H9 (cell line): ENCODE results near the gene AGAP3. TPM values are rescaled to one million over a fixed set of nuclear protein-coding genes. Genes with fewer than 3 reads are reported as not detected.

Experiments
- DNase-seq: peaks from one replicate; pipeline ENCODE4 v3.0.0-alpha.2; 2017
- H2AFZ ChIP-seq: one replicate; pipeline ENCODE4 v1.6.1; 2013; ENCODE audit warnings: mild to moderate bottlenecking, low read length, control low read depth, moderate library complexity
- H2AK5ac ChIP-seq: 2 replicates; pipeline ENCODE4 v1.6.1; 2013; ENCODE audit warnings: low read length, control low read depth, mixed read lengths; ENCODE audit not compliant: insufficient read length
- H2BK120ac ChIP-seq: one replicate; pipeline ENCODE4 v1.6.1; 2013; ENCODE audit warnings: low read depth, mild to moderate bottlenecking, low read length, control low read depth, inconsistent platforms; ENCODE audit not compliant: poor library complexity, severe bottlenecking
- H2BK12ac ChIP-seq: 2 replicates; pipeline ENCODE4 v1.6.1; 2013; ENCODE audit warnings: low read length, control low read depth, mixed read lengths, low read depth; ENCODE audit not compliant: insufficient read length
- H2BK15ac ChIP-seq: 2 replicates; pipeline ENCODE4 v1.6.1; 2013; ENCODE audit warnings: low read depth, low read length, control low read depth
- H2BK20ac ChIP-seq: one replicate; pipeline ENCODE4 v1.6.1; 2013; ENCODE audit warnings: low read depth, mild to moderate bottlenecking, low read length, control low read depth, inconsistent platforms; ENCODE audit not compliant: poor library complexity, severe bottlenecking
- H2BK5ac ChIP-seq: 2 replicates; pipeline ENCODE4 v1.6.1; 2013; ENCODE audit warnings: low read length, control low read depth, mixed read lengths; ENCODE audit not compliant: insufficient read length
- H3K14ac ChIP-seq: 2 replicates; pipeline ENCODE4 v1.6.1; 2013; ENCODE audit warnings: low read length, control low read depth; ENCODE audit not compliant: insufficient read depth
- H3K18ac ChIP-seq: 2 replicates; pipeline ENCODE4 v1.6.1; 2013; ENCODE audit warnings: low read depth, mild to moderate bottlenecking, mixed read lengths, low read length, control low read depth; ENCODE audit not compliant: insufficient read length
- H3K23ac ChIP-seq: 2 replicates; pipeline ENCODE4 v1.6.1; 2013; ENCODE audit warnings: low read length, control low read depth, mixed read lengths, low read depth; ENCODE audit not compliant: insufficient read length
- H3K23me2 ChIP-seq: 2 replicates; pipeline ENCODE4 v1.6.1; 2013; ENCODE audit warnings: low read depth, mild to moderate bottlenecking, mixed read lengths, low read length, control low read depth; ENCODE audit not compliant: insufficient read length, poor library complexity, severe bottlenecking
- H3K27ac ChIP-seq: 2 replicates; pipeline ENCODE4 v1.5.1; 2013; ENCODE audit warnings: low read length, control low read depth, mixed read lengths, low read depth; ENCODE audit not compliant: insufficient read length
- H3K27me3 ChIP-seq: 2 replicates; pipeline ENCODE4 v1.6.1; 2013; ENCODE audit warnings: low read length, control low read depth, inconsistent platforms; ENCODE audit not compliant: insufficient read depth
- H3K4ac ChIP-seq: 2 replicates; pipeline ENCODE4 v1.6.1; 2013; ENCODE audit warnings: low read depth, mild to moderate bottlenecking, control low read depth, inconsistent platforms, low read length, moderate library complexity
- H3K4me1 ChIP-seq: 2 replicates; pipeline ENCODE4 v1.6.1; 2013; ENCODE audit warnings: low read length, control low read depth, inconsistent platforms; ENCODE audit not compliant: insufficient read depth
- H3K4me2 ChIP-seq: 2 replicates; pipeline ENCODE4 v1.6.1; 2013; ENCODE audit warnings: low read length, control low read depth, mixed read lengths; ENCODE audit not compliant: insufficient read length, insufficient read depth
- H3K56ac ChIP-seq: 2 replicates; pipeline ENCODE4 v1.6.1; 2013; ENCODE audit warnings: low read depth, mild to moderate bottlenecking, mixed read lengths, low read length, control low read depth; ENCODE audit not compliant: insufficient read length
- H3K79me1 ChIP-seq: 2 replicates; pipeline ENCODE4 v1.6.1; 2013; ENCODE audit warnings: low read depth, mild to moderate bottlenecking, moderate library complexity, low read length, control low read depth, inconsistent platforms; ENCODE audit not compliant: insufficient read depth, poor library complexity, severe bottlenecking
- H3K79me2 ChIP-seq: 2 replicates; pipeline ENCODE4 v1.6.1; 2013; ENCODE audit warnings: low read length, control low read depth, inconsistent platforms; ENCODE audit not compliant: insufficient read depth
- H3K9ac ChIP-seq: 2 replicates; pipeline ENCODE4 v1.6.1; 2013; ENCODE audit warnings: low read length, control low read depth, mixed read lengths; ENCODE audit not compliant: insufficient read length; ENCODE audit errors: extremely low read depth
- H3K9me3 ChIP-seq: one replicate; pipeline ENCODE4 v1.6.1; 2013; ENCODE audit warnings: low read depth, low read length, inconsistent platforms; ENCODE audit not compliant: control insufficient read depth
- H3T11ph ChIP-seq: one replicate; pipeline ENCODE4 v1.6.1; 2013; ENCODE audit warnings: mild to moderate bottlenecking, low read length, control low read depth, inconsistent platforms
- H4K20me1 ChIP-seq: one replicate; pipeline ENCODE4 v1.6.1; 2013; ENCODE audit not compliant: control insufficient read depth, insufficient read length, insufficient read depth
- H4K5ac ChIP-seq: 2 replicates; pipeline ENCODE4 v1.6.1; 2013; ENCODE audit warnings: low read depth, mild to moderate bottlenecking, mixed read lengths, low read length, control low read depth; ENCODE audit not compliant: insufficient read length
- H4K8ac ChIP-seq: replicated peaks from 2 replicates; pipeline ENCODE4 v1.6.1; 2013; ENCODE audit warnings: low read length, control low read depth, mixed read lengths, low read depth; ENCODE audit not compliant: insufficient read length
- H4K91ac ChIP-seq: 2 replicates; pipeline ENCODE4 v1.6.1; 2013; ENCODE audit warnings: low read depth, mild to moderate bottlenecking, moderate library complexity, mixed read lengths, low read length, control low read depth; ENCODE audit not compliant: insufficient read length
- H3K27ac Mint-ChIP-seq, 3 experiments: 2 replicates in 2 of 3; 3 replicates in 1 of 3; pipeline ENCODE4 v1.8.0; 2020 to 2021; ENCODE audit warnings: mixed read lengths in 3 of 3, mild to moderate bottlenecking in 1 of 3, moderate library complexity in 1 of 3
- H3K27me3 Mint-ChIP-seq: 2 replicates; pipeline ENCODE4 v1.8.0; 2021; ENCODE audit warnings: low read depth, mild to moderate bottlenecking, moderate library complexity, mixed read lengths
- H3K36me3 Mint-ChIP-seq, 3 experiments: 2 replicates in 2 of 3; 3 replicates in 1 of 3; pipeline ENCODE4 v1.8.0; 2020 to 2021; ENCODE audit warnings: low read depth in 3 of 3, mixed read lengths in 3 of 3; ENCODE audit not compliant: insufficient read depth in 1 of 3
- H3K4me1 Mint-ChIP-seq, 2 experiments: 2 replicates each; pipeline ENCODE4 v1.8.0; 2020; ENCODE audit warnings: mixed read lengths in 2 of 2
- H3K4me3 Mint-ChIP-seq, 2 experiments: 2 replicates in 1 of 2; 3 replicates in 1 of 2; pipeline ENCODE4 v1.8.0; 2020 to 2021; ENCODE audit warnings: mild to moderate bottlenecking in 2 of 2, mixed read lengths in 2 of 2, moderate library complexity in 1 of 2
- H3K9me3 Mint-ChIP-seq, 2 experiments: 2 replicates in 1 of 2; 3 replicates in 1 of 2; pipeline ENCODE4 v1.8.0; 2020; ENCODE audit warnings: mild to moderate bottlenecking in 2 of 2, mixed read lengths in 2 of 2, moderate library complexity in 1 of 2
- CTCF ChIP-seq: fragments of 200-600 bp; sonication (generic); conservative IDR thresholded peaks from 3 replicates; pipeline ENCODE4 v1.8.0; 2021; ENCODE audit warnings: antibody characterized with exemption, mild to moderate bottlenecking
- WGBS: extraction: QIAGEN DNeasy Blood & Tissue Kit; methylation state at CpG from one replicate; pipeline ENCODE4 v1.1.7; 2013; ENCODE audit warnings: missing lambda C conversion rate, low lambda C conversion rate, mixed read lengths; ENCODE audit not compliant: insufficient read length; ENCODE audit errors: extremely low coverage; 5-methylcytosine and 5-hydroxymethylcytosine counted together
- total RNA-seq: library from RNA; stranded (reverse); gene quantifications from 2 replicates; pipeline ENCODE4 v1.2.1, GENCODE V29; 2021

Gene AGAP3
- total RNA-seq, 1 experiment from 2014 or later = 97.7 TPM

GRCh38 chr7:151157645-151158329, 71.5 kb downstream of the AGAP3 start:
- H3T11ph ChIP-seq = no peak overlapping the region

More at GRCh38 chr7:151157645-151158329, 71.5 kb downstream of the AGAP3 start:
- Histone ChIP-seq H3K27me3 (no peaks in the 10 kb centered on the region; the same call in 1 of the 2 replicates), H2BK5ac (no peak overlapping the region), H3K23ac (no peak overlapping the region), H3K23me2 (no peaks in the 10 kb centered on the region), H4K8ac (no peak overlapping the region), H2AK5ac (no peak overlapping the region), H3K79me1 (no peaks in the 10 kb centered on the region), H3K4ac (no peak overlapping the region), H2BK12ac (no peak overlapping the region), H4K20me1 (no peaks in the 10 kb centered on the region), H3K18ac (no peak overlapping the region), H3K4me1 (peaks cover 2% of the 10 kb centered on the region; the same call in 1 of the 2 replicates), H2BK15ac (no peak overlapping the region), H2AFZ (no peak overlapping the region), H2BK120ac (no peak overlapping the region), H3K79me2 (no peaks in the 10 kb centered on the region), H4K5ac (no peak overlapping the region), H3K9ac (no peak overlapping the region), H4K91ac (no peak overlapping the region), H2BK20ac (no peak overlapping the region), H3K27ac (no peak overlapping the region), H3K14ac (no peak overlapping the region), H3K4me2 (no peak overlapping the region), H3K9me3 (no peaks in the 10 kb centered on the region), H3K56ac (no peak overlapping the region)
- peaks cover 2 to 5% of the 10 kb centered on the region in 2 experiments; a peak in 2 of 4 replicates for H3K4me1 Mint-ChIP-seq
- DNase-seq = no peak
- no peaks in the 10 kb centered on the region for H3K36me3 Mint-ChIP-seq
- peaks cover 27% of the 10 kb centered on the region for H3K27me3 Mint-ChIP-seq
- WGBS = no CpG with 5 or more reads among the region's 7 CpGs
- H3K9me3 Mint-ChIP-seq = no peaks in the 10 kb centered on the region
- no peak for TF ChIP-seq CTCF
- H3K27ac Mint-ChIP-seq = no peak overlapping the region
- no peak overlapping the region for H3K4me3 Mint-ChIP-seq
